AG04450 (cell line): Measurements from ENCODE around the gene BMP7. TPM values are rescaled to one million over a fixed set of nuclear protein-coding genes. Genes with fewer than 3 reads are reported as not detected.

Source experiments
- CTCF ChIA-PET: fragments of 300-600, 350-600 bp; formaldehyde crosslinking; extraction: SDS; loops from one replicate; lab custom pipeline; 2022; ENCODE audit warnings: antibody characterized with exemption, inconsistent platforms; lab: Charles Lee
- POLR2A ChIA-PET: fragments of 350-600 bp; formaldehyde crosslinking; extraction: SDS; loops from one replicate; lab custom pipeline; 2021; ENCODE audit warnings: antibody characterized with exemption, inconsistent platforms; lab: Yijun Ruan, JAX
- DNase-seq: peaks from one replicate; pipeline ENCODE4 v3.0.0-alpha.2; 2011; ENCODE audit warnings: low read depth, low spot score
- H3K27ac ChIP-seq: one replicate; pipeline ENCODE4 v1.5.1; 2012; ENCODE audit warnings: low read depth, low read length, control low read depth
- H3K27me3 ChIP-seq: one replicate; pipeline ENCODE4 v1.6.0; 2012; ENCODE audit warnings: low read length; ENCODE audit not compliant: control insufficient read depth, insufficient read depth
- H3K4me3 ChIP-seq: 2 replicates; pipeline ENCODE4 v1.5.1; 2011; ENCODE audit warnings: mild to moderate bottlenecking, low read depth, low read length, control low read depth
- H3K9me3 ChIP-seq: 2 replicates; pipeline ENCODE4 v1.5.1; 2012; ENCODE audit warnings: low read length; ENCODE audit not compliant: control insufficient read depth, insufficient read depth
- CTCF ChIP-seq: IDR thresholded peaks from 2 replicates; pipeline ENCODE4 v1.5.1; 2011; ENCODE audit warnings: low read depth, low read length, control low read depth, inconsistent platforms
- polyA plus RNA-seq: library from polyadenylated mRNA; depleted of rRNA; stranded (reverse); fragments of >200 nt; gene quantifications from 2 replicates; pipeline ENCODE4 v1.2.3, GENCODE V29; 2011

BMP7 gene
- polyA plus RNA-seq, 1 experiment = not detected

GRCh38 chr20:57169162-57169561, 97.3 kb downstream of the BMP7 start:
- Histone ChIP-seq H3K27me3 (no peaks in the 10 kb centered on the region), H3K4me3 (no peak overlapping the region), H3K9me3 (peaks cover 39% of the 10 kb centered on the region), H3K27ac (no peak overlapping the region)
- no peak for TF ChIP-seq CTCF
- CTCF ChIA-PET = no interaction called here
- DNase-seq = no peak
- POLR2A ChIA-PET = no interaction called here

GRCh38 chr20:57167971-57168701, 98.3 kb downstream of the BMP7 start:
- Histone ChIP-seq H3K9me3 (peaks cover 37% of the 10 kb centered on the region), H3K27me3 (no peaks in the 10 kb centered on the region), H3K27ac (no peak overlapping the region), H3K4me3 (no peak overlapping the region)
- POLR2A ChIA-PET = no interaction called here
- DNase-seq = no peak
- CTCF ChIA-PET = interaction anchor here (0.6 kb wide), 1 partner anchor 165 kb away, joined by 6 read pairs; no protein-coding TSS in a partner anchor
- no peak for TF ChIP-seq CTCF

GRCh38 chr20:57167292-57167655, 99.2 kb downstream of the BMP7 start:
- ChIA-PET POLR2A (no interaction called here), CTCF (no interaction called here)
- DNase-seq = no peak
- no peak overlapping the region for H3K4me3 ChIP-seq
- no peaks in the 10 kb centered on the region for H3K27me3 ChIP-seq
- H3K27ac ChIP-seq = no peak overlapping the region
- peaks cover 33% of the 10 kb centered on the region for H3K9me3 ChIP-seq
- no peak for TF ChIP-seq CTCF

- POLR2A ChIA-PET = no interaction called here
- TF ChIP-seq CTCF = no peak
- CTCF ChIA-PET = no interaction called here
Measured at GRCh38 chr20:57166568-57167291, 99.7 kb downstream of the BMP7 start.

GRCh38 chr20:57165427-57166004, 100.9 kb downstream of the BMP7 start:
- POLR2A ChIA-PET = no interaction called here
- TF ChIP-seq CTCF = no peak
- Histone ChIP-seq H3K27ac (no peak overlapping the region), H3K27me3 (no peaks in the 10 kb centered on the region), H3K9me3 (peaks cover 45% of the 10 kb centered on the region), H3K4me3 (no peak overlapping the region)
- CTCF ChIA-PET = no interaction called here
- DNase-seq = no peak

More at GRCh38 chr20:57166568-57167291, 99.7 kb downstream of the BMP7 start:
- peaks cover 39% of the 10 kb centered on the region for H3K9me3 ChIP-seq
- no peak for DNase-seq
- no peak overlapping the region for H3K27ac ChIP-seq
- no peak overlapping the region for H3K4me3 ChIP-seq
- no peaks in the 10 kb centered on the region for H3K27me3 ChIP-seq
